Panc1 (cell line): Measurements from ENCODE around the gene NSRP1. TPM values are rescaled to one million over a fixed set of nuclear protein-coding genes. Genes with fewer than 3 reads are reported as not detected.

Source experiments
- ATAC-seq: fragments of 200-7000 bp; cut with Tn5 transposase; 2 replicates; pipeline ENCODE4 v1.9.1; 2020; ENCODE audit warnings: mild to moderate bottlenecking, moderate library complexity
- BruUV-seq: library from RNA; stranded (reverse); fragments of 400-500 nt; replicated peaks from 2 replicates; lab custom pipeline; 2021; lab: Mats Ljungman, UMichigan
- CTCF ChIA-PET: fragments of 300-600 bp; sonication (Branson Sonifier 250); formaldehyde crosslinking; loops from one replicate; lab custom pipeline; 2022; ENCODE audit warnings: antibody characterized with exemption; lab: Charles Lee
- POLR2A ChIA-PET: fragments of 300-600 bp; sonication (Branson Sonifier 250); formaldehyde crosslinking; loops from one replicate; lab custom pipeline; 2022; ENCODE audit warnings: antibody characterized with exemption; lab: Charles Lee
- DNase-seq: peaks from one replicate; pipeline ENCODE4 v3.0.0-alpha.2; 2010; ENCODE audit warnings: low read depth, low spot score
- H3K27ac ChIP-seq: 2 replicates; pipeline ENCODE4 v1.5.1; 2011; ENCODE audit warnings: mild to moderate bottlenecking, low read length, inconsistent platforms
- H3K27me3 ChIP-seq: fragments of 200-500 bp; sonication (Bioruptor generic); 2 replicates; pipeline ENCODE4 v1.6.0; 2014; ENCODE audit warnings: low read length, inconsistent platforms; ENCODE audit not compliant: control insufficient read depth, insufficient read depth
- H3K36me3 ChIP-seq: fragments of 200-500 bp; sonication (Bioruptor generic); 2 replicates; pipeline ENCODE4 v1.5.1; 2014; ENCODE audit warnings: inconsistent platforms, mild to moderate bottlenecking, low read length, moderate library complexity; ENCODE audit not compliant: control insufficient read depth, insufficient read depth
- H3K4me1 ChIP-seq: 2 replicates; pipeline ENCODE4 v1.5.1; 2011; ENCODE audit warnings: inconsistent platforms, mild to moderate bottlenecking, low read length, moderate library complexity; ENCODE audit not compliant: control insufficient read depth, insufficient read depth
- H3K4me3 ChIP-seq, 2 experiments: 2 replicates each; pipeline ENCODE4 v1.5.1; 2011 to 2012; ENCODE audit warnings: low read depth in 2 of 2, low read length in 2 of 2, mild to moderate bottlenecking in 2 of 2, inconsistent platforms in 1 of 2, moderate library complexity in 1 of 2
- H3K9me3 ChIP-seq: fragments of 200-500 bp; sonication (Bioruptor generic); 2 replicates; pipeline ENCODE4 v1.5.1; 2014; ENCODE audit warnings: low read depth, mild to moderate bottlenecking, inconsistent platforms, low read length, moderate library complexity; ENCODE audit not compliant: control insufficient read depth, insufficient read depth
- CTCF ChIP-seq: fragments of 450-650 bp; IDR thresholded peaks from 2 replicates; pipeline ENCODE4 v1.5.1; 2017; ENCODE audit warnings: mild to moderate bottlenecking
- POLR2AphosphoS5 ChIP-seq: IDR thresholded peaks from 2 replicates; pipeline ENCODE4 v1.6.1; 2012; ENCODE audit warnings: mild to moderate bottlenecking, low read depth, low read length, moderate library complexity
- REST ChIP-seq, 2 experiments: IDR thresholded peaks; 2 replicates each; pipeline ENCODE4 v1.6.1; 2011 to 2012; ENCODE audit warnings: low read depth in 2 of 2, control low read depth in 1 of 2, low read length in 1 of 2, mild to moderate bottlenecking in 1 of 2, moderate library complexity in 1 of 2; ENCODE audit not compliant: insufficient read depth in 1 of 2
- SIN3A ChIP-seq: IDR thresholded peaks from 2 replicates; pipeline ENCODE4 v1.6.1; 2012; ENCODE audit warnings: low read depth, mild to moderate bottlenecking, low read length, moderate library complexity, borderline replicate concordance; ENCODE audit not compliant: insufficient read depth
- TCF7L2 ChIP-seq: IDR thresholded peaks from 2 replicates; pipeline ENCODE4 v1.6.1; 2011; ENCODE audit warnings: mild to moderate bottlenecking, low read depth, low read length, inconsistent platforms
- in situ Hi-C: cut with HindIII; loops from 2 replicates; pipeline ENCODE4 v1.10.0; 2016; ENCODE audit warnings: low sequenced_read_pairs, low pct_unique_long_range_greater_than_20kb
- intact Hi-C: fragments of 100-400 bp; cut with micrococcal nuclease; formaldehyde crosslinking; loops from one replicate; pipeline ENCODE4 v1.10.0; 2022; ENCODE audit not compliant: unreplicated experiment
- total RNA-seq: library from RNA; stranded (reverse); gene quantifications from one replicate; pipeline ENCODE4 v1.2.1, GENCODE V29; 2021; ENCODE audit not compliant: unreplicated experiment

NSRP1 gene
- total RNA-seq, 1 experiment from 2014 or later: 30.5 TPM

- Histone ChIP-seq H3K9me3 (no peaks in the 10 kb centered on the region), H3K36me3 (no peaks in the 10 kb centered on the region), H3K27ac (no peak overlapping the region), H3K27me3 (peaks cover 2% of the 10 kb centered on the region; the same call in 1 of the 2 replicates), H3K4me1 (no peaks in the 10 kb centered on the region), H3K4me3 (no peak overlapping the region)
- DNase-seq: no peak
- intact Hi-C loops: no loop called here
- no peak for ATAC-seq
- BruUV-seq: no TSS peak
- POLR2A ChIA-PET: no interaction called here
- CTCF ChIA-PET: no interaction called here
- in situ Hi-C loops: no loop called here
- TF ChIP-seq REST (IDR thresholded peaks at IDR 0.05; ENCODE audit: insufficient read depth in 1 of 2, low read depth in 2 of 2, low read length in 1 of 2): no peak
- TF ChIP-seq CTCF: no peak
- TF ChIP-seq POLR2AphosphoS5: no peak
- no peak for TF ChIP-seq SIN3A
- TF ChIP-seq TCF7L2: no peak
Observed at GRCh38 chr17:30226878-30227277, 110.3 kb downstream of the NSRP1 start.

GRCh38 chr17:30228011-30228410, 111.4 kb downstream of the NSRP1 start:
- no peaks in the 10 kb centered on the region for H3K36me3 ChIP-seq
- no peaks in the 10 kb centered on the region for H3K9me3 ChIP-seq
- intact Hi-C loops (no loop called here), in situ Hi-C loops (no loop called here)
- ChIA-PET POLR2A (no interaction called here), CTCF (no interaction called here)
- DNase-seq (no peak), ATAC-seq (no peak)
- no peaks in the 10 kb centered on the region for H3K4me1 ChIP-seq
- H3K27me3 ChIP-seq: peaks cover 2% of the 10 kb centered on the region; the same call in 1 of the 2 replicates
- H3K4me3 ChIP-seq: no peak overlapping the region
- no peak overlapping the region for H3K27ac ChIP-seq
- no TSS peak for BruUV-seq
- TF ChIP-seq REST (IDR thresholded peaks at IDR 0.05; ENCODE audit: insufficient read depth in 1 of 2, low read depth in 2 of 2, low read length in 1 of 2): no peak
- no peak for TF ChIP-seq TCF7L2
- no peak for TF ChIP-seq SIN3A
